ENCODE measurements around the gene FAM185A. TPM values are rescaled to one million over a fixed set of nuclear protein-coding genes. Genes with fewer than 3 reads are reported as not detected.
"Not testable (repeated sequence)": the region's sequence is repeated elsewhere in the genome, so short reads cannot be mapped to it uniquely, and the experiment has no call there.

FAM185A gene
- 6.5 TPM for polyA plus RNA-seq (ENCODE audit: insufficient read length)

DNA sequence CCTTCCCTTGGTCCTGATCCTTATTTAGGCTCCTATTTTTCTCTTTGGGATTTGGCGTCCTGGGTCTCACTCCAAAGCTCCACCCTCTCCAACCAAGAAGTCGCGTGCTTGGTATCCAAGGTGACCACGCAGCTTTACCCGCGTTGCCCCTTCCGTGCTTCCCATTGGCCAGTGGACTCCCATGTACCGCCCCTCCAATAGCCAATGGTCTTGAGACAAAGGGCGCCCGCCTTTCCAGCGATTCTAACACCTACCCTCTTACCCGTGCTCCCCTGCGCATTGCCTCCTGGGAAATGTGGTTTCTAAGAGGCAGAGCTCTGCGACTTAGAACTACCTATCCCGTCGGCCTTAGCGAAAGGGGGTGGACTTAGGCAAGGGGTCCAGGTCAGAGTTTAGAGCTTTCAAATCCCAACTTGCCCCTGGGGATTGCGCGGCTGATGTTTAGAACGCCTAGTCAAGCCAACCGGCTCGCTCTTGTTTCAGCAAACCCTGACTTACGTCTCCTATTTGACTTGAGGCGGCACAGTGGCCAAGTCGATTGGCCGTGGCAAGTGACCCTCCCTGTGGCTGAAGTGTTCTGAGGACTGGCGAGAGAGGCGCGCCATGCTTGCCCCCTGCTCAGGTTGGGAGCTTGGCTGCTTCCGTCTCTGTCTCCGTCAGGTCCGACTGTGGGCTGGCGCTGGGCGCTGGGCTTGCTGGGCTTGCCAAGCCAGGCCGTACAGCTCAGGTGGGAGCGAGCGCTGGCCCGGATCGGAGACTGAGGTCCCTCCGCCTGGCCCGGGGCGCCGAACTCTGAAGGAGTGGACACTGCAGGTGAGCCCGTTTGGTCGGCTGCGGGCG is at the start of gene FAM185A:
FAM185A (plus strand) TSS at position 395 of the 840 bp plus-strand sequence; CDS start at position 604, 209 bp downstream.
- DNase-seq = peak; percentile 97

DNA sequence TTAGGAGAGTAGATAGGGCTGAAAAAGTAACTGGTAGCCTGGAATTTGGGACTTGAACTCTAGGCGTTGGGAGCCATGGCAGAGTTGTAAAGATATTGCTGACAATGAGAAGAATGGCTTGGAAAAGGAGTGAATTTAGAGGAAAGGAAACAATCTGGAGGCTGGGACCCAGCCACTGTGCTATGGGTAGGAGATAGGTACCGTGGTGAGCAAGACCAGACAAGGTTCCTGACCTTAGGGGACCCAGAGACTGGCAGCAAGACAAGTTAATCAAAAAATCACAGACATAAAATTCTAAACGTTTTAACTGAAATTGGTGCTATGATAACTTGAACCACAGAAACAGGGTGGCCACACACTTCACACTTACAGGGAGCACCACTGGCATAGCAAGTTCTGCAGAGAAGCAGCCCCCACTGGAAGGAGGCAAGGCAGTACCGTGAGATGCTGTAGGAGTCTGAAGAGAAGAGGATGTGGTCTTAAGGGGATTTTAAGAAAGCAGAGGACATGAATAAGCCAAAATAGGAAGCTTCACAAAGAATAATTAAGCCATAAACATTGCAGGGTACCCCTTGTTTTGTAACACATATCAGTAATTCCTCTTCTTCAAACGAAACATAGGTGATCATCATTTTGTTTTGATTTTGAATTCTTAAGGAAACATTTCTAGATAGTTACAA is 35.6 kb upstream of the FAM185A start:
- DNase-seq = not testable (repeated sequence)

DNA sequence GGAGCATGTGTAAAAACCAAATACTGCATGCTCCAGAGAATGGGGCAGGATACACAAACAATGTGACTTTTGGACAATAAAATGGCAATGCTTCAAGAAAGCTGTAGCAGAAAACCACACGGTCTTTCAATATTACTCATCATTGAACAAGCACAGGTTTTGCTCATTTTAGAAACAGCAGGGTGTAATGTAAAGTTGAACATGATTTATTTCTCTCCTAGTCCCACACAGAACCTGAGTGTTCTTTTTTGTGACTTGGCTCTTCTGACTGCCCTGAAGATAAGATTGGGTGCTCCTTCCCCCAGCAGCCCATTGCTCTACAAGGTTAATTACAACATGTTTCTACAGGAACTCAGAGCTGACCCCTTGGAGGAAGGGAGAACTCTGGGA is 35.1 kb upstream of the FAM185A start:
- not testable (repeated sequence) for DNase-seq

DNA sequence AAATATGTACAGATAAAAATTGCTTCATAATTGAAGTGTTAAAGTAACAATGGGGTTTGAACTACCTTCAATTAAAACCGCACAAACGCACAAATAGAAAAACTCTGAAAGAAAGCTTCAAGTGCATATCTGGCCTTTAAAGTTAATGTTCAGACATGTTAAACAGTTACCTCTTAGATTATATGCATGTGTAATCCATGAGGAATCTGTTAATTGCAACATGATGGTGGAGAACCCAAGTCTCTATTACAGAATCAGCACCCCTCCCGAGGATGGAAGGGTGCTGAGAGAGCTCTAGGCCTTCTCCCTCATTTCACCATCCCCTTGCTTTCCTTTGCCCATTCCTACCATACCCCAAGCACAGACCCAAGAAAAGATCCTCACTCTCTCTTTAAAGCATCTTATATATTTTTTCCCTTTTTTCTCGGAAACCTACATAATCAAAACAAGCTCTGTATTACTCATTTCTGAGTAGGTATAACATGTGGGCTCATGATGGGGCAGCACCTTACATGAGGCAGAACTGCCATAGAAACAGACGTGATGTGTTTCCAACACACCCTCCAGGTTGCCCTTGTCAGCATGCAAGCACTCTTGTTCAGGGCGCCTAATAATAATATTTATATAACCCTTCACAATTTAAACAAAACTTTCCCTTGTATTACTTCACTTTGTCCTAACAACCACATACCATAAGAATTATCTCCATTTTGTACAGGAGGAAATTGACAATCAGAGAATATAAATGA is 33.9 kb upstream of the FAM185A start:
- DNase-seq = not testable (repeated sequence)

DNA sequence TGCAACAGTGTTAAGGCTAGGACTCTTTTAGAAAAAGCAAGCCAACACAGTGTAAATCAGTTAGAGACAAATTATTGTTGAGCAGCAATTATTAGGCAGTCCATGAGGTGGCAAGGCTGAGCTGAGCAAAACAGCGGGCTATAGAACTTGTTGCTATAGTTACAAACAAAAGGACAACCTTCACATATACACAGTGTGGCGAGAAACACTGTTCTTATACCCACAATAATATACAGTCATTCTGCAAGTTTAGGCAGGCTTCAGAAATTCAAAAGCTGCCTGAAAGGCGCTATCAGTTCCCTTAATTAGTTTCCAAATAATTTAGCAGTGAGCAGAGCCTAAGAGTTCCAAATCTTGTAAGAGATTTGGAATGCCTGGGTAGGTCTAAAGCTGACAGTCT is 33.1 kb upstream of the FAM185A start:
- DNase-seq = not testable (repeated sequence)

DNA sequence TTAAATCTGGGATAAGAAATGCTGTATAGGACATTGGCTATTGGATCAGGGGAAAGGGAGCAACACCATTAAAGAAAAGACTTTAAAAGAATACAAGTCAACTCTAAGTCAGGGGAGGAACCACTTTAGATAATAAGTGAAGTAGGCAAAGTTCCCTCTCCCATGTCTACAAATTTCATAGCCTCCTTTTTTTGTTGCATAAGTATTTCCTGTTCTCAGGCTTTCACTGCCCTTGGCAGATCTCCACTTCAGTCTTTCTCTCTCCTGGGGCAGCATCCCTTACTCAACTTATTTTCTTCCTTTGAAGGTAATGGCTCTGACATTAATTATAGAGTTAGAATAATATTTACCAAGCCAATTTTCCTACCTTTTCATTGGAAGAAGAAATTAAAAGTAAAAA is 30.3 kb upstream of the FAM185A start:
- peak; percentile 3 for DNase-seq

DNA sequence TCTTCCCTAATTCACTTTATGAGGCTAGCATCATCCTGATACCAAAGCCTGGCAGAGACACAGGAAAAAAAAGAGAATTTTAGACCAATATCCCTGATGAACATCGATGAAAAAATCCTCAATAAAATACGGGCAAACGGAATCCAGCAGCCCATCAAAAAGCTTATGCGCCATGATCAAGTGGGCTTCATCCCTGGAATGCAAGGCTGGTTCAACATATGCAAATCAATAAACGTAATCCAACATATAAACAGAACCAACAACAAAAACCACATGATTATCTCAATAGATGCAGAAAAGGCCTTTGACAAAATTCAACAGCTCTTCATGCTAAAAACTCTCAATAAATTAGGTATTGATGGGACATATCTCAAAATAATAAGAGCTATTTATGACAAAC is 22.6 kb upstream of the FAM185A start:
- not testable (repeated sequence) for DNase-seq

DNA sequence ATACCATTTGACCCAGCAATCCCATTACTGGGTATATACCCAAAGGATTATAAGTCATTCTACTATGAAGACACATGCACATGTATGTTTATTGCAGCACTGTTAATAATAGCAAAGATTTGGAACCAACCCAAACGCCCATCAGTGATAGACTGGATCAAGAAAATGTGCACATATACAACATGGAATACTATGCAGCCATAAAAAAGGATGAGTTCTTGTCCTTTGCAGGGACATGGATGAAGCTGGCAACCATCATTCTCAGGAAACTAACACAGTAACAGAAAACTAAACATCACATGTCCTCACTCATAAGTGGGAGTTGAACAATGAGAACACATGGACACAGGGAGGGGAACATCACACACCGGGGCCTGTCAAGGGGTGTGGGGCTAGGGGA is 19.1 kb upstream of the FAM185A start:
- not testable (repeated sequence) for DNase-seq

DNA sequence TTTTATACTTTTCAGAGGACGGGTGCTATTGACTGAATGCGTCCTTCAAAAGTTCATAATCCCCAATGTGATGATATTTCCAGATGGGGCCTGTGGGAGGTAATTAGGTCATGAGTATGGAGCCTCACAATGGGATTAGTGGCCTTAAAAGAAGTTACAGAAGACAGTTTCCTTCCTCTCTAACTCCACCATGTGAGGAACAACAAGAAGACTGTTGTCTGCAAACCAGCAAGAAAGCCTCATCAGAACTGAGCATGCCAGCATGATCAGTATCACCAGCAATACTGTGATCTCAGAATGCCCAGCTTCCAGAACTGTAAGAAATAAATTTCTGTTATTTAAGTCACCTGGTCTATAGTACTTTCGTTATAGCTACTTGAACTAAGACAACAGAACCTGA is 18.4 kb upstream of the FAM185A start:
- DNase-seq = not testable (repeated sequence)

DNA sequence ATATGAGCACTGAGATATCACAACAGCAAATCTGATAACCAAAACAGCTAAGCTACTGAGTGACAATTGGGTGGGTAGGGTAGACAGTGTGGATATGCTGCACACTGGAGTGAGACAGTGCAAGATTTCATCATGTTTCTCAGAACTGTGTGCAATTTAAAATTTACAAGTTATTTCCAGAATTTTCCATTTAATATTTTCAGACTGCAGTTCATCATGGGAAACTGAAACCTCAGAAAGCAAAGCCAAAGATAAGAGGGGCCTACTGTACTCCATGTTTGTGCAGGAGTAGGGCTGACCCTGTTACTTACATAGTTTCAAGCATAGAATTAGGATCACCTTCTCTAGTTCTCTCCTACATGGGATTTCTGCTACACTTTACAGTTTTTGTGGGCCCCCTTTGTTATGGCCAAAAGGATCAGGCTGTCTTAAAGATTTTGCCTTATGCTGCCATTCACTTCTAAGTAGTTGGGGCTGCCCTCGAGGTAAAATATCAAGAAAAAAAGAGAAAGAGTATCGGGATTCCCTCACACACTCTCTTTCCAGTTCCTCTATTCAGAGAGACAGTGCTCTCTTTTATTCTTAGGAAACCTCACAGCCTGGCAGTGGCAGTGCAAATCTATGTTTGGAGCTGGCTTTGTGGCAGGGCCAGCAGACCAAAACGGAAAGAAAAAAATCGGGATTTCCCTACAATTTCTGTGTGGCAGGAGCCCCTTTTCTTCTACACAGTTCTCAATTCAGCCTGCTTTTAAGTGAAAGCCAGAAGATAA is 6.6 kb upstream of the FAM185A start:
- DNase-seq = not testable (repeated sequence)

DNA sequence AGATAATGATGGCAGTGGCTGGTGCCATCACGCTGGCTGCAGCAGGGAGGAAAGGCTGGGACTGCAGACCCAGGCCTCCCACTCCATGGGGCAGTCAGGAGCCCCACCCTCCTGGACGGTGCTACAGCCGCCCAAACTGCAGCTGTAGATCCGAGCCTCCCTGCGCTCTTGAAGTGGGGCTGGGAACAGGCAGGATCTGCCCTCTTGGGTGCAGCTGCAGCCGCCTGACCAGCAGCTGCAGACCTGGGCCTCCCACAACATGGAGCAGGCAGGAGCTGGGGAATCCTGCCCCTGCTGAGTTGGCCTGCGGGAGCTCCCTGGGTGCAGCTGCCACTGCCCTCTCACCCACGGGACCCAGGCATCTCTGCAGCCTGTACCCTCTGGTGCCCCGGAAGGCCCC is 4.9 kb upstream of the FAM185A start:
- not testable (repeated sequence) for DNase-seq

DNA sequence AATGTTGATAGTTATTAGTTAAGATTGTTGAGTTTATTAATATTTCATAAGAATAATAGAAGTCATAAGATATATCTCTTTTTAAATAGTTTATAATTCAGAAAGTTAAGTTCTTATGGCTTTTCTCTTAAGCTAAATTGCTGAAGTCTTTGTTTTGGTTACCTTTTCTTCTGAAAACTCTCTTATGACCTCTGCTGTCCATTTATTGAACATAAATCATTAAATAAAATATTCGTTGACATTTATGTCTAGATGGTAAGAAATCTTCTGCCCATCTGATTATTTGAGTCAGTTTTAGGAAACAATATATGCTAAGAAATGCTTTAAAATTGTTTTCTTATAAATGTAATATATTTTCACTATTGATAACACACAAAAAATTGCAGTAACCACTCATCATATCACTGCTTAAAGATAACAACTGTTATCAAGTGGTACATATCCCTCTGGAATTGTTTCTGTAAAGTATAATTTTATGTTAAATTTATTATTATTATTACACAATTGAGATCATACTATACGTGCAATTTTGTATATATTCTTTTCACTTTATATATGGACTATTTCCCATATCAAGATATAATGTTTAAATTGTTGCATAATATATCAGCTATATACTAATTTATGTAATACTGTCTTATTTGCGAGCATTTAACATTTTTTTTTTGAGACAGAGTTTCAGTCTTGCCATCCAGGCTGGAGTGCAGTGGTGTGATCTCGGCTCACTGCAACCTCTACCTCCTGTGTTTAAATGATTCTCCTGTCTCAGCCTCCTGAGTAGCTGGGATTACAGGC is 3.1 kb upstream of the FAM185A start:
- not testable (repeated sequence) for DNase-seq

DNA sequence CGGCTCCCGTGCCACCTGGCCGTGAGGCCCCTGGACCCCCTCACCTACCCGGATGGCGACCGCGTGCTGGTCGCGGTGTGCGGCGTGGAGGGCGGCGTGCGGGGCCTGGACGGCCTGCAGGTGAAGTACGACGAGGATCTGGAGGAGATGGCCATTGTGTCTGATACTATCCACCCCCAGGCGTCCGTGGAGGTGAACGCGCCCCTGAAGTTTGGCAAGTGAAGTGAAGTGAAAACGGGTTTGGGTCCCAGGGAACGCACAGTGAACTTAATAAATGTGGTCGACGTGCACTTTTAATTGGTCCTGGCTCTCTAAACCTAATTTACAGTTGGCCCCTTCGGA is 617 bp downstream of the FAM185A start:
- not testable (repeated sequence) for DNase-seq

DNA sequence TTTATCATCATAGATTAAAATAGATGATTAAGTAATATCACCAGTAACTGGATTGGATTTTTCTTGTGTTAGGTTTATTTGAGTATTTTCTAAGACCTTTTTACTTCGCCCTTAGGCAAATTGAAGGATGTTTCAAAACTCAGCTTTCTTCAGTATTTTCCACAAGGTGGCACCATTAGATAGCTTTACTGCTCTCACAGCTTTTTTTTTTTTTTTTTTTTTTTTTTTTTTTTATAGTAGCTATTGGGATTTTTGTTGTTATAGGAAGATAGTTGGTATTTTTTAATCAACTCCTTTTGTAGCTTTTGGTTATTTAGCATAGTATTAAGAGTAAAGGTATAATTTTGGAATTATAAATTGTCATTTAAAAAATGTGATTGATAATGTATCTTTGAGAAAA is 9.4 kb downstream of the FAM185A start:
- not testable (repeated sequence) for DNase-seq

DNA sequence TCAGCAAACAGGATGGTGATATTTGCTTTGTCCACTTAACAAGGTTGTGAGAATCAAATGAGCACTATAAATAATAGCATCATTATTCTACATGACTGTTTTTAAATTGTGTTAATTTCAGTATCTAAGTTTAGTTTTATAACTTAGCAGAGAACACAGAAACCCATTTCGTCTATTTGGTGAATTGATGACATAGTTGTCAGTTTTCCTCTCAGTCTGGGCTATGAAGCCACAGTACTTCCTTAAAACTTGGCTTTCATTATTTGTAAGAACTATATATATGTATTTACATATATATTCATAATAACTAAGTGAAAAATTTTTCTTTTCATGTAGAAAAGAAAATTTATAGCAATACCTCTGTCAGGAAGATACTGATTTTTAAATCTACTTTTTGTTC is 11.1 kb downstream of the FAM185A start:
- not testable (repeated sequence) for DNase-seq

DNA sequence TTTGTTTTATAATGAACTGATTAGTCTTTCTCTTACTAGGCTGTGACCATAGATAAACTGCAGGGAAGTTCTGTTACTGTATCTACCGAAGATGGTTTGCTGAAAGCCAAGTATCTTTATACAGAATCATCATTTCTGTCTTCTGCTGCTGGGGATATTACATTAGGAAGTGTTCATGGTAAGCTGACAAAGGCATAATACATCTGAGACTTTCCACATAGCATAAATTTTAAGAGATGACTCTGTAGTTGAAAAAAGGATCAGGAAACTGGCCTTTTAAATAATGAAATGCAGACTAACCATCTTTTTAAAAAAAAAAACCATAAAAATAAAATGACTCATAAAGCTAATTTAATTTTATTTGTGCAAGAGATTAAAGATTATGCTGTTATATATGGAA is 12.4 kb downstream of the FAM185A start:
- not testable (repeated sequence) for DNase-seq

DNA sequence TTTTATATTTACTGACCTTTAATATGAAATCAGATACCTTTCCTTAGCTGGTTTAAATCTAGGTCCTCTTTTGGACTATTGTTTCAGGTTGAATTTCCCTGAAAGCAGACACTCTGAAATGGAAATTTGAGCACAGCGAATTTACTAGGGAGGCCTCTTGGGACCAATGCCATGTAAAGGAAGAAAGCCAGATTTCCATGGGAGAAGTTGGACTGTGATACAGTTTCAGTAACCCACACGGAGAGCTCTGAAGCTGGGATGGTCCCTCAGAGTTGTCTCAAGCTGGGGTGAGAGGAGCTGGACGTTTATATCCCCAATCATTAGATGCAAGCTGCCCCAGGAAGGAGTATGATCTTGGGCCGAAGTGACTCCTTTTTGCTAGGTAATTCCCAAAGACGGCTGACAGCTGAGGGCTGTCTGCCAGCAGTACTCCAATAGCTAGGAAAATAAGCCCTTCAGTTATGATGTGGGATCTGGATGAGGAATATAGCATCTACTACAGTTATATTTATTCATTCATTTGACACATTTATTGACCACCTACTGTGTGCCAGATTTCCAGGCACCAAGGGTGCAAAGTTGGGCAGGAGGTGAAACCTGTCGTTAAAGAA is 14.6 kb downstream of the FAM185A start:
- not testable (repeated sequence) for DNase-seq

DNA sequence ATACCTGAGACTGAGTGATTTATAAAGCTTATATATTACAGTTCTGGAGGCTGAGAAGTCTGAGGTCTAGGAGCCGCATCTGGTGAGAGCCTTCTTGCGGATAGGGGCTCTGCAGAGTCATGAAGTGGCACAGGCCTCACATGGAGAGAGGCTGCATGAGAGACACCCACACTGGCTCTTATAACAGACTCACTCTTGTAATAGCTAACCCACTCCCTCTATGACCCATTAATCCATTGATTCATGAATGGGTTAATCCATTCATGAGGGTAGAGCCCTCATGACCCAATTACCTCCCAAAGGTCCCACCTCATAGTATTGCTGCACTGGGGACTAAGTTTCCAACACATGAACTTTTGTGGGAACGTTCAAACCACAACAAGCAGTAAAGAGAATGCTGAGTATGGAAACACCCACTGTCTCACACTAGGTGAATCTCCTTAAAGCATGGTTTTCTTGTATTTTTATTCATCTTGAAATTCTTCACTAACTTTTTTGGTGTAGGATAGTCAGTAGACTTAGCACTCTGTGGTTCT is 20.9 kb downstream of the FAM185A start:
- DNase-seq = not testable (repeated sequence)

DNA sequence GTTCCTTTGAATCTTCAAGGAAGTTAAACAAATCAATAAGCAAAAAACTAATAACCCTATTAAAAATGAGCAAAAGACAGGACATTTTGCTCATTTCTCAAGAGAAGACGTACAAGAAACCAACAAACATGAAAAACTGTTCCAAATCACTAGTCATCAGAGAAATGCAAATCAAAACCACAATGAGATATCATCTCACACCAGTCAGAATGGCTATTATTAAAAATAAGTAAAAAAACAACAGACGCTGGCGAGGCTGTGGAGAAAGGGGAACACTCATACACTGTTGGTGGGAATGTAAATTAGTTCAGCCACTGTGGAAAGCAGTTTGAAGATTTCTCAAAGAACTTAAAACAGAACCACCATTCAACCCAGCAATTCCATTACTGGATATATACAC is 21.7 kb downstream of the FAM185A start:
- DNase-seq = not testable (repeated sequence)

DNA sequence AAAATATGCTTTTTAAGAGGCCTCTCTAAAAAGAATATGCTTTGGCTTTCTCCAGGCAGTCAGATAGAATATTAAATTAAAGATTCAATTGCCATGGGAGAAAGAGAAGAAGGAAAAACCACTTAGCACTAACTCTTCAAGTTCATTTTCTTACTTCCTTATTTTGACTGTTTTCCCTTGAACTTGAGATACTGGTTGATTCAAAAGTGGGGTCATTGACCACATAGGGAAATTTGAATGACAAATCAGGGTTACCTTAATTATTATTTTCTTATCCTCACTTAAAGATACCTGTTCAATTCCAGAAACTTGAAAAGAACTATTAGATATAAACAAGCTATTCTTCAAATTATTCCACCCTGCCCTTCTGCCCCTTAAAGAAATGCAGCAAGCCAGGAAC is 27.4 kb downstream of the FAM185A start:
- not testable (repeated sequence) for DNase-seq

DNA sequence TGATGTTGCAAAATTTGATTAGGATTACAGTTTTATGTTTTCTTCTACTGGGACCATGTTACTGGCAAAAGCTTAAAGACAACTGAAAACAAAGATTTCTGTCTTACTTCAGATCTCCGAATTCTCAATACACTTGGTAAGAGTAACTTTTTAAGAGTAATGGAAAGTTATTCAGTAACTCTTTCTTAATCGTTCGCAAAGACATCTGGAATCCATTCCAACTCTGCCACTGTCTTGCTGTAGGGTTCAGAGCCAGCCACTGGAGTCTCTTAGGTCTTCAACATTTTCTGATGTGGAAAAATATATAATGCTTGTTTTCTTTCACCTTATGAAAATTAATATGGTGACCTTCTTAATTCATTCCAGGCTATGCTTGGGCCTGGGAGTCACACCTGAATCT is 29.9 kb downstream of the FAM185A start:
- peak; percentile 13 for DNase-seq

All from hindlimb muscle (tissue), 1 donor.